ENCODE data around the gene COL20A1.

GRCh38 chr20:63335711-63336110 lies 42.7 kb downstream of the COL20A1 start:
- TF ChIP-seq CTCF (IDR thresholded peaks at IDR 0.05) (no peak), POLR2A (IDR thresholded peaks at IDR 0.05) (no peak)
